GM21360 (cell line): ENCODE data around the gene FGFR2.

Source experiments
- ATAC-seq: cut with Tn5 transposase; IDR thresholded peaks from one replicate; pipeline ENCODE4 v1.9.1; 2021; ENCODE audit warnings: mild to moderate bottlenecking, moderate library complexity; ENCODE audit not compliant: unreplicated experiment

The FGFR2 gene

DNA sequence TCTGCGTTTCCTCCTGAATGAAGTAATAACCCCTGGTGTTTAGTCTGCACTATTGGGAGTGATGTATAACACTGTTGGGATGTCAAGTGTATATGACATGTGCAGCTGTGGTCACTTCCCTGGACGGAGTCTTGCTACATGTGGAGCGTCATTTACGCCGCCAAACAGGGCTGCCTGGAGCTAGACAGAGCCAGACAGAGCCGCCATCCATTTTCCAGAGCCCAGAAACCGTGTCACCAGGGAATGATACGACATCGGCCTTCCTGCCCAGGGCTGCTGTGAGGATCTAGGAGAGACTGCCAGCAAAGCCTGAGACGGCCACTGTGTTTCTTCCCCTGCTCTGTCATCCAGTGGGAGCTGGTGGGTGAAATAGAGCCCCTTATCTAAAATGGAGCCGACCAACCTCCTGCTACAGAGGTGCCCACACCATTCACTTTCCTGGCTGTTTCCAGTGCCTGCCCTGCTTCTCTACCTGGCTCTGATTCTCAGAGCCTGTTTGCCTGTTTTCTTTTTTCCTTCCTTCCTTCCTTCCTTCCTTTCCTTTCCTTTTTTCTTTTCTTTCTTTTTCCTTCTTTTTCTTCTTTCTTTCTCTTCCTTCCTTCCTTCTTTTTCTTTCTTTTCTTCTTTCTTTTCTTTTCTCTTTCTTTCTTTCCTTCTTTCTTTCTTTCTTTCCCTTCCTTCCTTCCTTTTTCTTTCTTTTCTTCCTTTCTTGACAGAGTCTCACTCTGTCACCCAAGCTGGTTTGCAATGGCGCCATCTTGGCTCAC lies 13.3 kb upstream of the FGFR2 start:
- ATAC-seq, result no peak

GRCh38 chr10:121610798-121611323 lies 12.6 kb upstream of the FGFR2 start:
- no peak for ATAC-seq

DNA sequence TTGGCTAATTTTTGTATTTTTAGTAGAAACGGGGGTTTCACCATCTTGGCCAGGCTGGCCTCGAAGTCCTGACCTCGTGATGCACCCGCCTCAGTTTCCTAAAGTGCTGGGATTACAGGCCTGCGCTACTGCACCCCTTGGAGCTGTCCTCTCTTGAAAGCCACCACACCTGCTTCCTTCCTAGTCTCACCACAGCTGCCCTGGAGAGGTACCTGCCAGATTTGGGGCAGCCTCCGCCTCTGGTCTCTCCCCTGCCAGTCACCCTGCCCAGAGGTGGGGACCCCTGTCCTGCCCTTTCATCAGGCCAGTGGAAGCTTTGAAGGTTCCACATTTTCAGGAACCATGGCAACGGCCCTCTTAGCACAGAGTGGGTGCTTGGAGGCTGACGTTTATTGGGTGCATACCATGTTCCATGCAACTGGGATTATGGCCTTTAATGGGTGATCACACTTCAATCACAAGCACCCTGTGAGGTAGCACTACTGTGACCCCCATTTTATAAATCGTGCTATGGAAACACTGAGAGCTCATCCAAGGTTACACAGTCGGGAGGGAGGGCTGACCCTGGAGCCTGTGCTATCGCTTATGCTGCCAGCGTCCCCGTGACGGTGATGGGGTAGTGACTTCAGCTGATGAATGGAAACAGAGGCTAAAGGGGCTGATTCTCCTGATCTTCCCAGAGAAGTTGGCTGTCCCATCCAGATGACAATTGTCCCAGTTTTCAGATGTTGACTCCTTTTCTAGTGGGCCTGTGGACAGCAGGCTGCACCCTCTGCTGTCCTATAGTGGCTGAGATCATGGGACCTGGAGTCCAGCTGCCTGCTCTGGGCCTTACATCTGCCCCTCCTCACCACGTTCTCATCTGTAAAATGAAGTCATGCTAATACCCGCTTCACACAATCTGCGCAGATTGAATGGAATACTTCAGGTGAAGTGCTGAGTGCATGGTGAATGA lies 11.5 kb upstream of the FGFR2 start:
- ATAC-seq, result no peak

- ATAC-seq, result no peak
Measured at GRCh38 chr10:121608469-121609190, 10.4 kb upstream of the FGFR2 start.

DNA sequence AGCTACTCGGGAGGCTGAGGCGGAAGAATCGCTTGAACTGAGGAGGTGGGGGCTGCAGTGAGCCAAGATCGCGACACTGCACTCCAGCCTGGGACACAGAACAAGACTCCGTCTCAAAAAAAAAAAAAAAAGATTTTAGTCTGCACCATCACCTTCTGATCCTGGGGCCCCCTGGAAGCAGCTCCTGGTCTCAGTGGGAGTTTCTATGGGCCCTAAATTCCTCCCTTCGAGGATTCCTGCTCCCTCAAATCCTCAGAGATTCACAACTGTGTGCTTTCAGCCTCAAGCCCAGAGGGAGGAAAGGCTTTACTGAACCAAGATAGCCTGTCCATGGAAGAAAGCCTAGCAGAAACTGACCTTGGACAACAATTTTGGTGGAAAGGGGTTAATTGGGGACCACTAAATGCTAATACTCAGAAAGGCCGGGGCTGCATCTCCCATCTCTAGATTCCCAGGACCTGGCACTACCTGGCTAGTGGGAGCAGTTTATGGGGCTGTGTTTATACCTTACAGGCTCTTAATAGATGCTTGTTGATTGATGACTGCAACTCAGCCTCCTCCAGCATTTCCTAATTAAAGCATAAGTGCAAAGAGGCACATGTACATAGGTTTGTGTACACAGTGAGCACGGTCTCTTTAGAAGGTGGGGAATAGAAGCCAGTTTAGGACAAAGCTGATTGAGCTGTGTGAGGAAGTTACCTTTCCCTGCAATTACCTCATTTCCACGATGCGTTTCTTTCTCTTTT lies 9.2 kb upstream of the FGFR2 start:
- ATAC-seq, result no peak

GRCh38 chr10:121605708-121606107 lies 7.5 kb upstream of the FGFR2 start:
- no peak for ATAC-seq

DNA sequence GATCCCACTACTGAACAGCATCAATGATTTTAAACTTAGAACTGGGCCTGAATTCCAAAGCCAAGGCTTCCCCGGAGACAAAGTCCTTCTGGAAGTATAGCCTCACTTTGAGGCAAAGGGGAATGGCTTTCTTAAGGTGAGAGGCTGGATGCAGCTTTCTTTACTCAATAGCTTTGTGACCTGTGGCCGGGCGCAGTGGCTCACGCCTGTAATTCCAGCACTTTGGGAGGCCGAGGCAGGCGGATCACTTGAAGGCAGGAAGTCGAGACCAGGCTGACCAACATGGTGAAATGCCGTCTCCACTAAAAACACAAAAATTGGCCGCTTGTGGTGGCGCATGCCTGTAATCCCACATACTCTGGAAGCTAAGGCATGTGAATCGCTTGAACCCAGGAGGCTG lies 3.2 kb upstream of the FGFR2 start:
- ATAC-seq, result no peak

DNA sequence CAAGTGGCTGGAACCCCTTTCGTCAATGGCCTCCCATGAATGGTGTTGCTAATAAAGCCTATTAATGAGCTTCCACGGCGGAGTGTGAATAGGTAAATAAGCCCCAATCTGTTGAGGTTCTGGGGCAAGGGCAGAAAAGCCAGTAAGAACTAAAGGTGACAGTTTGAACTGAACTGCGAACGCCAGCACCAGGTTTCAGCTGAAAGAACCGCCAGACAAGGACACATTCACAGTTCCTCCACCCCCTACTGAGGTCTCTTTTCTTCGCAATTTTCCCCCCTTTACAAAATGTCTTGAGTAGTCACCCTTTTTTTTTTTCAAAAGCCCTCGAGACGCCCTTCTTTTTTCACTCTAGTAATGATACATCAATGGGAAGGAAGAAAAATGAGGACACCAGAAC lies 2.4 kb upstream of the FGFR2 start:
- no peak for ATAC-seq

GRCh38 chr10:121599947-121600346 lies 1.7 kb upstream of the FGFR2 start:
- ATAC-seq, result no peak

DNA sequence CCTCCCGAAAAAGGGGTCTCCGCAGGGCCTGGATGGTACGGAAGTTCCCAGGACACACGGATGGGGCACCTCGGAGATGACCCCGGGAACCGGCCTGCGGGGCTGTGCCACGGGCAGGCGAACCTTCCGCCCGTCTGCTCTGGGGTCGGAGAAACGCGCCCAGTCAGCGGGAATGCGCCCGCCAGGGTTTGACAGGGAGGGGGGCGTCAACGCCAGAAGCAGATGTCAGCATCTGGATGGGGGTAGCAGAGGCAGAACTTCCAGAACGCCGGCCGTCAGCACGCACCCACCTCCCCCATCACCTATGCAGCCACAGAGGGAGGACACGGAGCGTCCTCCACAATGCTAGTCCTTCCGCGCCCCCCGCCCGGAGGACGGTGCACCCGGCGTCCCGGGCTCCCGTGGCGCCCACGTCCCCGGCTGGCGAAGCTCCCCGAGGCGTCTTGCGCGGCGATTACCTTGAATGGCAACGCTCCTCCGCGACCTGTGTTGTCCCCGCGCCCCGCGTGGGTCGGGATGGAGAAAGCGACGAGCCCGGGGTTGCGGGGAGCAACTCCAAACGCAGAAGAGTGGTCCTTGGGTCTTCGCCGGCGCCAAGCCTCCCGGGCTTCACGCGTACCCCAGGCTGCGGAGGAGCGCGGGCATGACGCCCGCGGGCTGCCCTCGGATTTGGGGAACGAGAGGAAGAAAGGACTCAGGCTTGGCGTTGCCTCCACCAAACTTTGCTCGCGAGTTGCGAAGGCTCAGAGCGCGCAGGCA lies 561 bp downstream of the FGFR2 start:
- ATAC-seq, result no peak

DNA sequence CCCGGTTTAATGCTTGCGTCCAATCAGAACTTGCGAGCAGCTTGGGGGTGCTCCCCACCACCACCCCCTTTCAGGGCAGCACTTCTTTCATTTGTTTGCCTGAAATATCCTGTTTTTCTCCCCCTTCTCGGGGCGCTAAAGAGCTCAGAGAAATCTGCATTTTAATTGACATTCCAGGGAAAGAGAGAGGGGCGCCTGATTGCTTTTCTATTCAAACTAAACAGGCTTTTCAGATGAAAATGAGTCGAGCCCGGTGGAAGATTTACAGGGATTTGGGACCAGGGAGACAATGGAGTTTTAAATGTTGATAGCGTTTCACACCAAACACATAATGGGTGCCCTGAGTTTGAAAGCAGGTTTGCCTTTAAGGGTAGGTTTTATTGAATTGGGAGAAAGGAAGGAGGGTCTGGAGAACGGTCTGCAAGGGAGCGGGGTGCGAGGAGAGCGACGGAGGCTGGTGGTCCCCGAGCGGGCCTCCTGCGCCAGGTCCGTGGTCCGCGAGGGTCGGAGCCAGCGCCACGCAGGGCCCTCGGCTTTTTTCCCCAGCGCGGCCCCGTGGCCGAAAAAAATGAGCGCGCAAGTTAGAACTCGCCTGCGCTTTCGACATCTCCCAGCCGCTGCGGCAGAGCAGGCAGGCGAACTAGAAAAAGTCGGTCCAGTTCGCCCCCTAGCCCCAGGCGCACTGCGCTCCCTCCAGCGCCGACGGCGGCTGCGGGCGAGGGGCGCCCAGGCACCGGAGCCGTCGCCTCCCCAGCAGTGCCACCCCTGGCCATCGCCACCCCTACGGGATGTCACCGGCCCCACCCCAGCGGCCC lies 1.3 kb downstream of the FGFR2 start:
- no peak for ATAC-seq

GRCh38 chr10:121595806-121596688 lies 2.2 kb downstream of the FGFR2 start:
- no peak for ATAC-seq

- no peak for ATAC-seq
Measured at GRCh38 chr10:121595351-121595805, 2.9 kb downstream of the FGFR2 start.

DNA sequence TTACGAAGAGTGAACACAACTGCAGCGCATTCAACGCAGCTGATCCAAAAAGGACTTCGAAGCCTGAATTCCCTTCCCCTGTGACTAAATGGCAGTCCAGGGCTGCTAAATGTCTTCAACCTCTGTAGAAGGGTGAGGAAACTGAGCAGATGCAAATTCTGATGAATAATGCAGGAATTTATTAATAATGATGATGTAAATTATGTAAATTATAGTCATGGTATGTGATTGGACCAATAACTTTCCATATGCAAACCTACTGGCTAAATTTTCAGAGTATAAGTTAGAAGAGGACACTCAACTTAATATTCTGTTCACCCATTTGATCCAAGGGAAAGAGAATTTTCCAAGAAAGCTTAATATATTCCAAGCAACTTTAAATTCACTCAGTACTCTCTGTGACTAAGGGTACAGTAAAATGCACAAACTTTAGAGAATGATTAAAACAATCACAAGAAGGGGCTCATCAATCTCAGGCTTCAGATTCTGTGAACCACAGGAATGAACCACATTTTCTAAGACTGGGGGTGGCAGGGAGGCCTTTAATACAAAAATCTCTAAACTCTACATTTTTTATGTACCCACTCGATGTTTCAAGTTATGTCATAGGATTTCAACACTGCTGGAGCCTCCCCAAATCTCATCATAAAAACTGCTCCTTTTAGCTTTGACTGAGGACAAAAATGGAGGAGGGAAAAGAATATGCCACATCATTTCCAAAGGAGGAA lies 3.5 kb downstream of the FGFR2 start:
- ATAC-seq, result no peak

DNA sequence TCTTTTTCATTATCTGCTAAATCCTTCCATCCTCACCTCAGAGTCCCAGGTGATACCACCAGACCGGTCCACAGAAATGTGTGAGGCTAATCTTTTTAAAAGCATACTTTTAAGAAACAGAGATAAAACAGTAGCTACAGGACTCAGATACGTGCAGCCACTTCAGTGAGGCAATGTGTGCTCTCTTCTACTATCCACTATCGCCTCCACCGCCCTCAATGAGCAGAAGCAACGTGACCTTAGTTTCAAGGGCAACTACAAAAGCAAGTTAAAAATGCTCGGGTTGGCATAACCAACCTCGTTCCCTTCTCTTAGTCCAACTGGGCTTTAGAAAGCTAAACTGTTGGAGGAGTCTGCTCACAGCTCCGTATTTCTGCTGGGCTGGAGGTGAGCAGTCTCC lies 4.2 kb downstream of the FGFR2 start:
- ATAC-seq, result no peak

DNA sequence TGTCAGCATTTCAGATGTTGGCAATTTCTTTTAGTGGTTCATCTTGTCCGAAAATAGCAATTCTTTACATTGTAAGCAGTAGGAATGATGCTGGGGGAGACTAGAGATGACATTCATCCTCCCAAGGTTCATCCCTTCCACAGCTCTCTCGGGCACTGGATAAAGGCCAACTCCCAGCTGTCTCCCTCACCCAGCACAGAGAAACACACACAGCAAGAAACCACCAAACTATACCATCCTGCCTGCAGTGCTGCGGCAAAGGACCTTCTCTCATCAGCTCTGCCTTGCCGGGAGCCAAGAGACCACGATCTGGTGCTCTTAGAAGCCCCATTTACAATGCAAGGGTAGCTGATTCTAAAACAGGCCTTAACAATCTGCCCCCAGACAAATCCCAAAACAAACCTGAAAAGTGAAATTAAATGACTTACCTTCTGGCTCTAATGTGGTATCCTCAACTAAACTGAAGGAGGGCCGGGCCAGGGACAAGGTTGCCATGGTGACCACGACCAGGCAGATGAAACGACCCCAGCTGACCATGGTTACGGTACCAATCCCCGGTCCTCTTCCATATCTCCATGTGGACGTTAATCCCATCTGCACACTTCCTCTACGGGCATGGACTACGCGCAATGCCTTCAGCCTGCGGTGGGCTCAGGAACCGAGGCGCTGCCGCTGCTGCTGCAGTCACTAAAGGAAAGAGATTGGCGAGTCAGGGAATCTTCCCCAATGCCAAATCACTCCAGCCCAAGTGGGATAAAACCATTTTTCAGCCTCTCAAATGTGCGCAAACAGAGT lies 4.8 kb downstream of the FGFR2 start:
- no peak for ATAC-seq
